Measurements from ENCODE around the gene MAST3.

DNA sequence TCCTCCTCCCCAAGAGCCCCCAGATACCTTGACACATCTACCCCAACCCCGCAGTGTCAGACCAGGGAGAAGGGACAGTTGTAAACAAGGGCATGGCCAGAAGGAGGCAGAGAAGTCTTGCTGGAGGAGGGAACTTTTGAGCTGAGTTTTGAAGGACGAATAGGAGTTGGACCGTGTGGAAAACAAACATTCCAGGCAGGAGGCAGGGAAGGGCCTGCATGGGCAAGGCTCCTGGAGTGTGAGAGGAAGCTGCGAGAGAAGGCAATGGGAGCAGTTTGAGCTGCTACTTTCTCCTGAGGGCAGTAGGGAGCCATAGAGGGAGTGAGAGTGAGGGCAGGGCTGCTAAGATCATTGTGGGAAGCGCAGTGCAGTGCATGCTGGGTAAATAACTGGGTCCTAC is 34.1 kb upstream of the MAST3 start:
- TF ChIP-seq, protein P1, sequence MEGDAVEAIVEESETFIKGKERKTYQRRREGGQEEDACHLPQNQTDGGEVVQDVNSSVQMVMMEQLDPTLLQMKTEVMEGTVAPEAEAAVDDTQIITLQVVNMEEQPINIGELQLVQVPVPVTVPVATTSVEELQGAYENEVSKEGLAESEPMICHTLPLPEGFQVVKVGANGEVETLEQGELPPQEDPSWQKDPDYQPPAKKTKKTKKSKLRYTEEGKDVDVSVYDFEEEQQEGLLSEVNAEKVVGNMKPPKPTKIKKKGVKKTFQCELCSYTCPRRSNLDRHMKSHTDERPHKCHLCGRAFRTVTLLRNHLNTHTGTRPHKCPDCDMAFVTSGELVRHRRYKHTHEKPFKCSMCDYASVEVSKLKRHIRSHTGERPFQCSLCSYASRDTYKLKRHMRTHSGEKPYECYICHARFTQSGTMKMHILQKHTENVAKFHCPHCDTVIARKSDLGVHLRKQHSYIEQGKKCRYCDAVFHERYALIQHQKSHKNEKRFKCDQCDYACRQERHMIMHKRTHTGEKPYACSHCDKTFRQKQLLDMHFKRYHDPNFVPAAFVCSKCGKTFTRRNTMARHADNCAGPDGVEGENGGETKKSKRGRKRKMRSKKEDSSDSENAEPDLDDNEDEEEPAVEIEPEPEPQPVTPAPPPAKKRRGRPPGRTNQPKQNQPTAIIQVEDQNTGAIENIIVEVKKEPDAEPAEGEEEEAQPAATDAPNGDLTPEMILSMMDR (IDR thresholded peaks at IDR 0.05) = peak in 1 of 6 experiments; percentile 6
- TF ChIP-seq POLR2A (IDR thresholded peaks at IDR 0.05) = no peak
